ENCODE results near the gene MED25. TPM values are rescaled to one million over a fixed set of nuclear protein-coding genes. Genes with fewer than 3 reads are reported as not detected.

MED25 gene
- total and polyA plus RNA-seq, 9 donors, result 30.3 to 89.9 (median 67.4) TPM

GRCh38 chr19:49792829-49793560, 25.1 kb upstream of the MED25 start:
- intact Hi-C loops (cut with DNase I), result no loop called here
- DNase-seq, result peak in 1 of 5 donors; percentile 44
- H3K27me3 ChIP-seq, result no peaks in the 10 kb centered on the region
- no peak overlapping the region for H3K27ac ChIP-seq
- no peaks in the 10 kb centered on the region for H3K36me3 ChIP-seq
- no peak overlapping the region for H3K4me3 ChIP-seq
- H3K4me1 ChIP-seq (ENCODE audit: insufficient read depth), result peaks cover 13% of the 10 kb centered on the region
- TF ChIP-seq CTCF (IDR thresholded peaks at IDR 0.05) (no peak), EP300 (IDR thresholded peaks at IDR 0.05) (no peak)
- no peaks in the 10 kb centered on the region for H3K9me3 ChIP-seq
- WGBS, 3 donors, result 88 to 90% (median 89%) methylated on average over 22 of the region's 22 CpGs

GRCh38 chr19:49793561-49793840, 24.6 kb upstream of the MED25 start:
- H3K4me3 ChIP-seq, result no peak overlapping the region
- WGBS, 3 donors, result 89 to 98% (median 93%) methylated on average over 6 of the region's 6 CpGs
- no peak for DNase-seq
- peaks cover 13% of the 10 kb centered on the region for H3K4me1 ChIP-seq (ENCODE audit: insufficient read depth)
- no peaks in the 10 kb centered on the region for H3K36me3 ChIP-seq
- H3K9me3 ChIP-seq, result no peaks in the 10 kb centered on the region
- TF ChIP-seq EP300 (IDR thresholded peaks at IDR 0.05), result no peak
- no peak for TF ChIP-seq POLR2A (IDR thresholded peaks at IDR 0.05)
- no peak for TF ChIP-seq CTCF (IDR thresholded peaks at IDR 0.05)
- intact Hi-C loops (cut with DNase I), result no loop called here
- H3K27me3 ChIP-seq, result no peaks in the 10 kb centered on the region
- no peak overlapping the region for H3K27ac ChIP-seq

DNA sequence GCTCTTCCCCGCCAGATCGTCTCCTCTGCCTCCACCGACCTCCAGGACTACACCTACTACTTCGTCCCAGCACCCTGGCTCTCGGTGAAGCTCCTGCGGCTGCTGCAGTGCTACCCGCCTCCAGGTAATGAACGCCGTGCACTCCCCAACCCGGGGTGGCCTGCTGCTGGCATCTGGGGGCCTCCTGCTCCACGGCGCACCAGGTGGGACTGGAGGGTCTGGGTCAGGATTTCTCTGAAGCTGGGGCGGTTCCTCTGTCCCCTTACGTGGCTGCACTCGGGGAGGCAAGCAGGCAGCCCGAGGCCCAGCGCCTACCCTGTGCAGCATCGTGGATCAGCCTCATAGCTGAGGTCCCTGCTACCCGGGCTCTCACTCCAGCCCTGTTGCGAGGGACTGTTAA, 22.5 kb upstream of the MED25 start:
- WGBS, 3 donors, result 91 to 94% (median 93%) methylated on average over 20 of the region's 20 CpGs
- TF ChIP-seq EP300 (IDR thresholded peaks at IDR 0.05) (no peak), POLR2A (IDR thresholded peaks at IDR 0.05) (no peak), CTCF (IDR thresholded peaks at IDR 0.05) (no peak)
- Histone ChIP-seq H3K9me3 (no peaks in the 10 kb centered on the region), H3K36me3 (no peaks in the 10 kb centered on the region), H3K27ac (no peak overlapping the region), H3K4me3 (no peak overlapping the region), H3K27me3 (no peaks in the 10 kb centered on the region), H3K4me1 (ENCODE audit: insufficient read depth) (peaks cover 8% of the 10 kb centered on the region)
- intact Hi-C loops (cut with DNase I), result no loop called here
- DNase-seq, result no peak

DNA sequence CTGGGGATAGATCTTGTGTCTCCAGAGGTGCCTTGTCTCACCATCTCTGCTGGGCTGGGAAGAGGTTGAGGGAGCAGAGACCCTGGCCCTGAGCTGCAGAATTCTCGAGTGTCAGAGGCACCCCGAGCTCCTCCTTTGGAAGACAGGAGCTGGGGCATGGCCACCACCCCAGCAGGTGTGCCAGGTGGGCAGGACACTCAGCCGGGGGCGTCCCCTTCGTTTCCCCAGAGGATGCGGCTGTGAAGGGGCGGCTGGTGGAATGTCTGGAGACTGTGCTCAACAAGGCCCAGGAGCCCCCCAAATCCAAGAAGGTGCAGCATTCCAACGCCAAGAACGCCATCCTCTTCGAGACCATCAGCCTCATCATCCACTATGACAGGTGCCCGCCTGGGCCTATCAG, 19.5 kb upstream of the MED25 start:
- Histone ChIP-seq H3K27ac (no peak overlapping the region), H3K36me3 (no peaks in the 10 kb centered on the region), H3K27me3 (no peaks in the 10 kb centered on the region), H3K9me3 (no peaks in the 10 kb centered on the region), H3K4me1 (ENCODE audit: insufficient read depth) (peaks cover 8% of the 10 kb centered on the region), H3K4me3 (no peak overlapping the region)
- DNase-seq, result peak in 1 of 5 donors; percentile 21
- intact Hi-C loops (cut with DNase I), result no loop called here
- TF ChIP-seq EP300 (IDR thresholded peaks at IDR 0.05) (no peak), CTCF (IDR thresholded peaks at IDR 0.05) (no peak), POLR2A (IDR thresholded peaks at IDR 0.05) (no peak)
- WGBS, 3 donors, result 79 to 91% (median 87%) methylated on average over 11 of the region's 11 CpGs
